H1 (cell line): ENCODE data around the gene NCSTN. TPM values are rescaled to one million over a fixed set of nuclear protein-coding genes. Genes with fewer than 3 reads are reported as not detected.

Experiments
- JUND ChIP-seq: IDR thresholded peaks from 2 replicates; pipeline ENCODE4 v1.6.1; 2011; ENCODE audit warnings: mild to moderate bottlenecking, improper control_type of control experiment, low read length
- NRF1 ChIP-seq: IDR thresholded peaks from 2 replicates; pipeline ENCODE4 v1.6.1; 2011; ENCODE audit warnings: mild to moderate bottlenecking, low read depth, low read length, improper control_type of control experiment
- polyA plus RNA-seq, 7 experiments: library from polyadenylated mRNA; depleted of rRNA in 3 of 7; stranded (reverse) in 5 of 7; unstranded in 2 of 7; fragments of >200 nt in 5 of 7; fragments of 200-250 nt in 2 of 7; gene quantifications; 1 replicate in 5 of 7; 2 replicates in 1 of 7; 4 replicates in 1 of 7; pipeline versions ENCODE4 v1.2.1 to v1.2.3, GENCODE V29; 2011 to 2013; ENCODE audit warnings: missing spikeins in 2 of 7, mixed read lengths in 2 of 7
- total RNA-seq: library from RNA; stranded (reverse); fragmentation: NEBNext Ultra II Directional; extraction: Animal tissue kit (Norgen Biotek cat#: 25700); gene quantifications from 2 replicates; pipeline ENCODE4 v1.2.1, GENCODE V29; 2021

NCSTN gene
- total and polyA plus RNA-seq, 2 of the 8 experiments (the other 6 are each of a cell fraction or from before 2014, with no cell fraction given): 64.7 to 125 TPM

DNA sequence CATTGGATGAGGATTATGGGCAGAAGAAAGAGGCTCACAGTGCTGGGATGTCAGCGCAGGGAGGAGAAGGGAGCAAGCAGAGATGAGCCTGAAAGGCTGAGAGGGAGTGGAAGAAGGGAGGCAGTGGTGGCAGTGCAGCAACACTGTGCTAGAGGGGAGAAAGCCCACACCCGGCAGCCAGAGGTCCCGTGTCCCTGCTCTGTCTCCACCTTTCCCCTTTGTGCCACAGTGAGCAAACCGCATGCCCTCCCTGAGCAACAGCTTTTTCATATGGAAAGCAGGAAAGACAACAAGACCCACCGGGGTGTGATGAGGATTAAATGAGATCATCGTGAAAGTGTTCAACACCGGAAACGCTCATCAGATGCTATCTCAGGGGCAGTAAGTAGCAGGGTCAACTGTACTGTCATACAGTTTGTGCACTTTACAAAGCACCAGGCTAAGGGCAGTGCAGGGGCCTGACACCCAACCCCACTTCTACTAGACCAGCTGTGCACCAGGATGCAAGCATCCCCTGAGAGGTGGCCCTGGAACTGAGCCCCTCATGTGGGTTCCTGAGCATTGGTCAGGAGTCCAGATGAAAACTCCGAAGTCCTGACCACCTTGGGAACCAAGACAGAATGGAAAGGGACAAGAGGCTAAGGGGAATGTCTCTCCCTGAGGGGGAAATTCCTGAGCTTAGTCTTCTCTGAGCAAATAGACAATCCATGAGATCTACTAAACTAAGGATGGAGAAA, 32.8 kb downstream of the NCSTN start (continued):
- TF ChIP-seq NRF1 (no peak), JUND (peak; percentile 46; the same call in 1 of the 2 replicates)
